Right renal pelvis (tissue), 4 donors: ENCODE measurements around the gene CAVIN1. TPM values are rescaled to one million over a fixed set of nuclear protein-coding genes. Genes with fewer than 3 reads are reported as not detected.
"Not testable (repeated sequence)": the region's sequence is repeated elsewhere in the genome, so short reads cannot be mapped to it uniquely, and the experiment has no call there.

ENCODE experiments used
- DNase-seq, 4 donors: peaks; one replicate each; pipeline ENCODE4 v3.0.0-alpha.2; 2013; ENCODE audit warnings: low read depth in 4 of 4, low spot score in 3 of 4, missing footprints in 1 of 4
- polyA plus RNA-seq, 4 donors: library from polyadenylated mRNA; unstranded; fragments of 120-200 nt; gene quantifications; one replicate each; pipeline ENCODE4 v1.2.1, GENCODE V29; 2013; ENCODE audit not compliant: insufficient read length in 4 of 4

CAVIN1 gene, protein sequence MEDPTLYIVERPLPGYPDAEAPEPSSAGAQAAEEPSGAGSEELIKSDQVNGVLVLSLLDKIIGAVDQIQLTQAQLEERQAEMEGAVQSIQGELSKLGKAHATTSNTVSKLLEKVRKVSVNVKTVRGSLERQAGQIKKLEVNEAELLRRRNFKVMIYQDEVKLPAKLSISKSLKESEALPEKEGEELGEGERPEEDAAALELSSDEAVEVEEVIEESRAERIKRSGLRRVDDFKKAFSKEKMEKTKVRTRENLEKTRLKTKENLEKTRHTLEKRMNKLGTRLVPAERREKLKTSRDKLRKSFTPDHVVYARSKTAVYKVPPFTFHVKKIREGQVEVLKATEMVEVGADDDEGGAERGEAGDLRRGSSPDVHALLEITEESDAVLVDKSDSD
- 10 to 100 TPM; 64.8 to 82.0 (median 68.3) TPM for polyA plus RNA-seq

DNA sequence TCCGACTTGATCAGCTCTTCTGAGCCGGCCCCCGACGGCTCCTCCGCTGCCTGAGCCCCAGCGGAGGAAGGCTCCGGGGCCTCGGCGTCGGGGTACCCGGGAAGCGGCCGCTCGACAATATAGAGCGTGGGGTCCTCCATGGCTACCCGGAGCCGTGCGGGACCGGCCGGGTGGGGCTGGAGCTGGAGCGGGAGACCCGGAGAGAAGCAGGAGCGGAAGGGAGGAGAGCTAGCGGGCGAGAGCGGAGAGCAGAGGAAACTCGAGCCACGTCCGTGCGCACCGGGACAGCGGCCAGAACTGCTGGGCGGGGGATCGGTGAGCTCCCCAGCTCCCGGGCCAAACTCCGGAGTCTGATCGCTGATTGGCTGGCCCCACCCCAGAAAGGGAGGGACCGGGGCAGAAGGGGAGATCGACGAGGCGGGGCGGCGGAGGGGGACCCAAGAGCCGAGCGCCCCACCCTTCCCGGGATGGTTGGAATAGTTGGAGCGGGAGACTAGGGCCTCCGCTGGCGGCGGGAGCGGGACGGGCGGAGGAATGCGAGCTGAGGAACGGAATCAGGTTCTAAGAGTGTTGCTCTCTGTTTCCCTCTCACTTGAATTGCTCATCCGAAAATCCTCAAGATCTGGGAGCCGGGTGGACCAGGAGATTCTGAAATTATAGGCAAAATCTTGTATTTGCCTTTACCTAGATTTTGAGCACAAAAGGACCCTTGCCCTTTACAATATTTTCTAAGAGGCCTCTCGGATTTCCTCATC is at the start of gene CAVIN1:
Gene CAVIN1, minus strand, starts transcription at position 299 of the 755 bp plus-strand sequence. Its CDS starts 159 bp downstream, at position 140.
- peak; percentile 83 to 87 (median 84) for DNase-seq

DNA sequence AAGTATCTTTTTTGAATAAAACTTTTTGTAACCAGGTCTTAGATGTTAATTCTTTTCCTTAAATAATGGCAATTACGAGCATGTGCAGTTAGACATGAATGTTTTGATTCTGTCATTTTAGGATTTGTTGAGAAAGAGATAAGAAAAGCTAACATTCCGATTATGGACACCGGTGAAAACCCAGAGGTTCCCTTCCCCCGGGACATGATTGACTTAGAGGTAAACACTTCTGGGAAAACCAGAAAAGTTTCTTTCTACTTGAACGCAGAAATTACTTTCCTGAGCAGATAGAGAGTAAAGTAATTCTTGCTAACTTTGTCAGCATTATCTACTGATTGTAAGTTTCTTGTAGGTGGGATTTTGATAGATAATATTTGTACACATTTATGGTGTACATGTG is 44.8 kb upstream of the CAVIN1 start:
- DNase-seq = no peak

DNA sequence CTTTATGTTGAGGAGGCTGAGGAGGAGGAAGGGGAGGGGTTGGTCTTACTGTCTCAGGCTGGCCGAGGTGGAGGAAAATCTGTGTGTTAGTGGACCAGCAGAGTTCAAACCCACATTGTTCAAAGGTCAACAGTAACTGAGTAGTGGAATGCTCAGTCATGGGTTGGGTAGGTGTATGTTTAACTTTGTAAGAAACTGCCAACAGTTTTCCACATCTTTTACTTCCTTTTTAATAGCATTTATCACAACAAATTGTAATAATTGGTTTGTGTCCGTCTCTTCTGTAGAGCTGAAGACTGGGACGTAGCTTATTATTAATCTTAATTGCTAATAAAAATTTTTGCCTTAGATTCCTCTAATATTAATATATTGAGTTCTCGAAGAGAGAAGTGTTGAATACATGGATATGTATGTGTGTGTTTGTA is 40.9 kb upstream of the CAVIN1 start:
- DNase-seq = no peak

DNA sequence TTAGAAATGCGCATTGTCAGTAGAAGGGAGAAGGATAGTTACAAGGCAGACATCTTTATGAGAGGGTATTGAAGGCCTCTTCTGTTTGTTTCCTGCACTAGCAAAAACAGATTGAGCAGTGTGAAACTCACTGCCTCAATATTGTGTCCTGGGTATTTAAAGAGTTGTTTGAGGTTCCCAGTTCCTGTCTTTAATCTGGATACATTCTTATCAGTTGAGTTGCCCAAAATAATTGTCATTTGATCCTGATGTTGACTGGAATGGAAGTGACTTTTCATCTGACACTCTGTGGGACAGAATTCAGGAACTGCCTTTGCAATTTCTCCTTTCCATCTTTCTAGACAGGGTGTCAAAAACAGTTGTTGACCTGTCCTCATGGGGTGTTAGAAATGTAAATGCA is 37.3 kb upstream of the CAVIN1 start:
- DNase-seq = no peak

DNA sequence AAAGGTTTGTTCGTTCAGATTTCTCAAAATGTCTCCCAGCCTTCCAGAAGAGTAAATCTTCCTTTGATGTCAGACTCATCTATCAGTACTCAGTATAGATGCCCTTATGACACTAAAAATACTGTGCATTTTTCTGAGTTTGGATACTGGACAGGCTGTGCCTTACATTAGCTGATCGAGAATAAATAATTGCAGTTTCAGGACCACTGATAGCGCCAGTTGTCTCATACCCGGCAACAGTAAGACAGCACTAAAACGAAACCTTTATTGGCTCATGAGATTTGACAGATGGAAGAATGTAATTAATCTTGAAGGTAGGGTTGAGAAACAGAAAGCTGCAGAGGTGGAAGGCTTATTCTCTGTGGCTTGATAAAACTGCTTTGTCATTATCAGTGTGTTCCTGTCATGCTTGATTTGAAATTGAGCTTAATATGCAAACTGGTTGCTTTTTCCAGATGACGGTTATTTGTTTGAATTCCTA is 36.8 kb upstream of the CAVIN1 start:
- peak in 1 of 4 donors; percentile 16 for DNase-seq

DNA sequence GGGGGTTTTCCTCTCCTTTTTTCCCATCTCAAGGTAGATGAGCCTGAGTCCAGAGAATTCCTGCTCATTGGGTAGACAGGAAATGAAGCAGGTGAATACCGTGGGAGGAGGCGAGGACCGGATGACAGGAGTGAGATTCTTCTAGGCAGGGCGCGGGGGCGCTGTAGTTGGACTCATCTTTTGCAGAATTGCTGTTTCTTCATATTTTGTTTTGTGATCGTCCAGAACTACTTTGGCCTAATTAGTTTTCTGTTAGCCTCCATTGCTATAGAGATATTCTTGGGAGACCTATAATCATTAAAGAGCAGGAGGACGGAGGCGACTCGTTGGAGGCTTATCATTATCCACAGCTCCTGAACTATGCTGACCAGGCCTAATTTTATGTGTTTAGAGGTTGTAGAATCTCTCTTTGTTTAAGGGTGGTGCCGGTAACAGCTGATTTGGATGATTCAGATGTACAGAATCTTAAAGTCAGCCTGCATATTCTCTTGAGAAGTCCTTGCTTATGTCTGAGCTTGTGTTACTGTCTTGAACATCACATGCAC is 36.3 kb upstream of the CAVIN1 start:
- peak in 2 of 4 donors; percentile 22 to 35 for DNase-seq

DNA sequence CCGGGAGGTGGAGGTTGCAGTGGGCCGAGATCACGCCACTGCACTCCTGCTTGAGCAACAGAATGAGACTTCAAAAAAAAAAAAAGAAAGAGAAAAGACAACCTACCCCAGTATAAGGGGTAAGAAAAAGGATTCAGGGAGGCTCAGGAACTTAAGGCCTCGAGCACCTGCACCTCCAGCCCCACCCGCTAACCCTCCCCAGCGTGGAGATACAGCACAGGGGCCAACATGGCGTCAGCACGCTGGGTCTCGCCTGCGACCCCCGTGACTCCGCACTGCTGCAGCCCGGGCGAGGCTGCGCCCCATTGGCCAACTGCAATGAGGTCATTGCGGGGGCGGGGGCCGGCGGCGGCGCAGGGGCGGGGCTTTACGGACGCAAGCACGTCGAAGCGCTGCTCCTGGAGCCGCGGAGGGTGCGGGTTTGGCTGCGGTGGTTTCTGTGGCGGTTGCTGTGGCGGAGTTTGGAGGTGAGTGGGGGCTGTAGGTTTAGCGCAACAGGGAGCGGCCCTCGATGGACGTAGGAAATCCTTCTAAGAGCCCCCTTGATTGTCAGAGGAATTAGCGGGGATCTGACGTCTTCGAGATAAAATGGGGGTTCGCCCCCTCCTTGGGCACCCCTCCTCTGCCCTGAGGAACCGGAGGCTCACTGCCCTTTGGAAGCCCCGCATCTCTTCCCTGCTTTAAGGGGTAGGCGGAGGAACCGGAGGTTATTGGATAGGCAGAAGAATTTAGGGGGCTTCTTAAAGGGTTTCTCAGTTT is 35.6 kb upstream of the CAVIN1 start, which contains the start of gene ATP6V0A1:
Gene ATP6V0A1, plus strand, starts transcription at position 382 of the 759 bp plus-strand sequence. CDS start 2,017 bp downstream, outside the sequence.
- DNase-seq = peak; percentile 74 to 81 (median 78)

DNA sequence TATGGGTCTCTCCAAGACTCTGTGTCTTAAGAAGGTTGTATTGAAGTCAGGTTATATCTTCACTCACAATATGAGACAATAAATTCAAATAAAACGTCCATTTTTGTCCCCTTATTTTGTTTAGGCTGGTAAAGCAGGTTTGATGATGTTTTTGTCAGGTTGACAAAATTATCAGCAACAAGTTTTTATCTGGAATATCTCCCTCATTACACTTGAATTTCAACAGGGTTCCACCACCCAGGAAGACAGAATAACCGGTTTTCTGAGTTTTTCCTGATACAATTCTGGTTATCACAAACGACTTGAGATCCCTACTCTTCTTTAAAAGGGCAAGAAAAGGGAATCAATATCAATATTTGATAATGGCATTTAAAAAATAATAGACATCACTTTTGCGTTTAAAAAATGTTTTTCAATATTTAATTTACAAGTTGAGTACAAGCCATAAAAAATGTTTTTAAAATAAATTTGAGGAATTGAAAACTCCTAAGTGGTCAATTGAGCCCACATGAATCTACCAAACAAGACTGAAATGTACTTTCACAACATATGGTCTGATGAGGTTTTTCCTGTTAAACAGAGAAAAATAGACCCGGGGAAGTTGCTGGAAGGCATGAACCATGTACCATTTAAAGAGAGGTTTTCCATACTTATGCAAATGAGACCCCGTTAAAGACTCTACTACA is 34.2 kb upstream of the CAVIN1 start:
- no peak for DNase-seq

DNA sequence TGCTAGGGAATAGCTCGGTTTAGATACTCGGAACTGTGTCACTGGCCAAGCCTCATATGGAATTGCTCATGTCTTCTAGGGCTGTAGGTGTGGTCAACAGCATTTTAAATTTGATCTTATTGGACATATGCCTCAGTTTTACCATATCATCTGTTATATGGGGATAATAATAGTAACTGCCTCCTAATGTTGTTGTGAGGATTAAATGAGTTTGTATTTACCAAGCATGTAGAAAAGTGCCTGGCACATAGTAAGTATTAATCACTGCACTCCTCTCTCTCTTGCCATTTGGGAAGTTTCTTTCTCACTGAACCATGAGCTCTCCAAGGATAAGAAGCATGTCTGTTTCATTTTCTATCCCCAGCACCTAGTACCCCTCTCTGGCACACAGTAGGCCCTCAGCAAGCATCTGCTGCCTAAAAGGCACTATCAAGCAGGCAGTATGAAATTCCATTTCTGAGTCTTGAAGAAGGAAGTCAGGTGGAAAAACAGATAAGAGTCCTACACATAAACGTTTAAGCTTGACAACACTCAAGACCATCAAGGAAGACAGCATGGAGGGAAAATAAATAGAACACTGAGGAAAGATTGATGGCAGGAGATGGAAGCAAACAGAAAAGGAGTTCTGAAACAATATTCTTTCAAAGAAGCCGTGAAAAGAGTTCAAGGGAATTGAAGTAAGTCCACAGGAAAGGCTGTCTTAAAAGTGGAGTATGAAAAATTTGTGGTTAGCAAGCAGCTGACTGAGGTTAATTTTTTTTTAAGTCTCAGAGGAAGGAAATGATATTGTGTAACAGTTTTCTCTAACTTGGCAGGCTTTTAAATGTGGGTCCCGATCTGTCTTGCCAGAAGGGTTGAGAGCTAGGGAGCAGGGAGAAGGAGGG is 33.4 kb upstream of the CAVIN1 start:
- no peak for DNase-seq

DNA sequence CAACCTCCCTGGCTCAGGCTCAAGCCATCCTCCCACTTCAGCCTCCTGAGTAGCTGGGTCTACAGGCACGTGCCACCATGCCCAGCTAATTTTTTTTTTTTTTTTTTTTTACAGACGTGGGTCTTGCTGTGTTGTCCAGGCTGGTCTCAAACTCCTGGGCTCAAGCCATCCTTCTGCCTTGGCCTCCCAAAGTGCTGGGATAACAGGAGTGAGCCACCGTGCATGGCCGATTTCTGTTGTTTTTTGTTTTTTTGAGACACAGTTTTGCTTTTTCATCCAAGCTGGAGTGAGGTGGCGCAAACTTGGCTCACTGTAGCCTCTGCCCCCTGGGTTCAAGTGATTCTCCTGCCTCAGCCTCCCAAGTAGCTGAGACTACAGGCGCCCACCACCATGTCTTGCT is 31.9 kb upstream of the CAVIN1 start:
- DNase-seq = not testable (repeated sequence)

DNA sequence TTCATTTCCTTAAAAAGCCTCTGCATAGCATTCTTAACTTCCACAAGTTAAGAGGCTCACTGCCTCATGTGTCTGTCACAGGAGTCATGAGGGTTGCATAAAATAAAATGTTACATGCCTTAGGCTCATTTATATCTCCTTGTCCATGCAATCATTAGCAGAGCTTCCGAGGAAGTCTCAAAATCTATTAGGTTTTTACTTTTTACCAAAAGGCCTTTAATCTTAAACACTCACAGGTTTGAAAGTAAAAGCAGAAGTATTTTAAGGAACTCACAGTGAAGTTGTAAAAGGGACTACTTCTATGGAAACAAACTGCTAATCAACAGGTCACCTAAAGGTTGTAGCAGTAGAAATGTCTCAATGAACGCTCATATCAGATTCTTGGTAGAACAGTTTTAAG is 30.4 kb upstream of the CAVIN1 start:
- DNase-seq = no peak

DNA sequence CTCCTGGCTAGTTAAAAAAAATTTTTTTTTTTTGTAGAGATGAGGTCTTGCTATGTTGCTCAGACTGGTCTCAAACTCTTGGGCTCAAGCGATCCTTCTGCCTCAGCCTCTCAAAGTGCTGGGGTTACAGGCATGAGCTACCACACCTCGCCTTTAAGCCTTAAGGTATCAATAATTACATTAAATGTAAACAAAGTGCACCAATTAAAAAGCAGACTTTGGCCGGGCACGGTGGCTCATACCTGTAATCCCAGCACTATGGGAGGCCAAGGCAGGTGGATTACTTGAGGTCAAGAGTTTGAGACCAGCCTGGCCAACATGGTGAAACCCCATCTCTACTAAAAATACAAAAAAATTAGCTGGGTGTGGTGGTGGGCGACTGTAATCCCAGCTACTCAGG is 28.2 kb upstream of the CAVIN1 start:
- DNase-seq = not testable (repeated sequence)

DNA sequence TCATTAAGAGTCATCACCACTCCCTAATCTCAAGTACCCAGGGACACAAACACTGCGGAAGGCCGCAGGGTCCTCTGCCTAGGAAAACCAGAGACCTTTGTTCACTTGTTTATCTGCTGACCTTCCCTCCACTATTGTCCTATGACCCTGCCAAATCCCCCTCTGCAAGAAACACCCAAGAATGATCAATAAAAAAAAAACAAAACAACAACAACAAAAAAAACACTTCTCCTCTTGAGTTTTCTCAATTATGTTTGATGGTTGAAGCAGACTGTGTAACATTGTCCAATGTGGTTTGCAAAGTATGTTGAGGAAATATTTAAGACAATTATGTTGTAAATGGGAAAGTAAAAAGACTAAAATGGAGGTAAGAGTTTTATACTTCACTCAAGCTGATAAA is 26.8 kb upstream of the CAVIN1 start:
- DNase-seq = not testable (repeated sequence)

DNA sequence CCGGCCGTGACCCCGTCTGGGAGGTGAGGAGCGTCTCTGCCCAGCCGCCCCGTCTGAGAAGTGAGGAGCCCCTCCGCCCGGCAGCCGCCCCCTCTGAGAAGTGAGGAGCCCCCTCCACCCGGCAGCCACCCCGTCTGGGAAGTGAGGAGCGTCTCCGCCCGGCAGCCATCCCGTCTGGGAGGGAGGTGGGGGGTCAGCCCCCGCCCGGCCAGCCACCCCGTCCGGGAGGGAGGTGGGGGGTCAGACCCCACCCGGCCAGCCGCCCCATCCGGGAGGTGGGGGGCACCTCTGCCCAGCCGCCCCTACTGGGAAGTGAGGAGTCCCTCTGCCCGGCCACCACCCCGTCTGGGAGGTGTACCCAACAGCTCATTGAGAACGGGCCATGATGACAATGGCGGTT is 26.1 kb upstream of the CAVIN1 start:
- DNase-seq = not testable (repeated sequence)

DNA sequence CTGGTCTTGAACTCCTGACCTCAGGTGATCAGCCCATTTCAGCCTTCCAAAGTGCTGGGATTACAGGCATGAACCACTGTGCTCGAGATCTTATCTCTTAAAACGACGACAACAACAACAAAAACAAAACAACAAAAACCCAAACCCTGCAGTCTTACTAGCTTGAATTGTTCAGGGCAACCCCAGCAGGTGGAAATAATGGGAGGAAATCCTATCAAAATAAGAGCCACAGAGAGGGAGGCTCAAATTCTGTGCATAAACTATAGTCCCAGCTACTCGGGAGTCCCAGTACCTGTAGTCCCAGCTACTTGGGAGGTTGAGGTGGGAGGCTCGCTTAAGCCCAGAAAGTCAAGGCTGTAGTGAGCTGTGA is 19.1 kb upstream of the CAVIN1 start:
- no peak for DNase-seq

DNA sequence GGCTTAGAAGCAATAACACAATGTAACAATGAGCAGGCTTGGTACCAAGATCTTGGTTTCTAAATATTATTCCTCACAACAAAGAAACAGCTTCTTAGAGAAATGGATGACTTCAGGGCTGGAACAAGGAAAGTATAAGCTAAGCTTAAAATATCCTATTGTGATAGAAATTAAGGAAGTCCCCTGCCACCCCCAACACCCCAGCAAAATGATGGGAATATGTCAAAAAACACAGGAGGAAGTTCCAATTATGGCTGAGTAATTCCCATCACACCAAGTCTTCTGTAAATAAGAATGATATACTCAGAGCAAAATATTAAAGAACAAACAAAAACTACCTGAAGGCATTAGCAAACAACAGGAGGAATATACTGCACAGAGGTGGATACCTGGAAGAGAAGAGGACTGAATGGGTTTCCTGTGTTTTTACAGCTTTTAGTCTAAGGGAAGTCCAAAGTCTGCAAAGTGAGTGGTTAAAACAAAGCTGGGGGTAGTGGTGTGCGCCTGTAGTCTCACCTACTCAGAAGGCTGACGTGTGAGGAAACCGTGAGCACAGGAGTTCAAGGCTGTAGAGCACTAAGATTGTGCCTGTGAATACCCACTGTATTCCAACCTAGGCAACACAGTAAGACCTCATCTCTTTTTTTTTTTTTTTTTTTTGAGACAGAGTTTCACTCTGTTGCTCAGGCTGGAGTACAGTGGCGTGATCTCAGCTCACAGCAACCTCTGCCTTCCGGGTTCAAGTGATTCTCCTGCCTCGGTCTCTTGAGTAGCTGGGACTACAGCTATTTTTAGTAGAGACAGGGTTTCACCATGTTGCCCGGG is 18.5 kb upstream of the CAVIN1 start:
- no peak for DNase-seq

DNA sequence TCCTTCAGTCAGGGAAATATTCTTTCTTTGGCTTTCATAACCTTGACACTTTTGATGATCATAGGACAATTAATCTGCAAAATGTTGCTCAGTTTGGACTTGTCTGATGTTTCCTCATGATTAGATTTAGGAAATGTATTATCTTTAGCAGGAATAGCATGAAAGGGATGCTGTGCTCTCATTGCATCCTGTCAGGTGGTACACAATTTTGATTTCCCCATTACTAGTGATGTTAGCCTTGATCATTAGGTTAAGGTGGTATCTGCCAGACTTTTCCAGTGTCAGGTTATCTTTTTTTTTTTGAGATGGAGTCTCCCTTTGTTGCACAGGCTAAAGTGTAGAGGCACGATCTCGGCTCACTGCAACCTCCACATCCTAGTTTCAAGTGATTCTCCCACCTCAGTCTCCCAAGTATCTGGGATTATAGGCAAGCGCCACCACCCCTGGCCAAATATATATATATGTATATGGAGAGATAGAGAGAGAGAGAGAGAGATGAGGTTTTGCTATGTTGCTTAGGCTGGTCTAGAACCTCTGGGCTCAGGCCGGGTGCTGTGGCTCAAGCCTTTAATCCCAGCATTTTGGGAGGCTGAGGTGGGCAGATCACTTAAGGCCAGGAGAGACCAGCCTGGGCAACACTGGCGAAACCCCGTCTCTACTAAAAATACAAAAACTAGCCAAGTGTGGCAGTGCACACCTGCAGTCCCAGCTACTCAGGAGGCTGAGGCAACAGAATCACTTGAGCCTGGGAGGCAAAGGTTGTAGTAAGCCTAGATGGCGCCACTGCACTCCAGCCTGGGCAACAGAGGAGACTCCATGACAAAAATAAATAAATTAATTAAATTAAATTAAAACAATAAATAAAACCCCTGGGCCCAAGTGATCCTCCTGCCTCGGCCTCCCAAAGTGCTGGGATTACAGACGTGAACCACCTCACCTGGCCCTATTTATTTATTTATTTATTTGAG is 15.8 kb upstream of the CAVIN1 start:
- no peak for DNase-seq
